ENCODE measurements around the gene OTP.
"Not testable (repeated sequence)": the region's sequence is repeated elsewhere in the genome, so short reads cannot be mapped to it uniquely, and the experiment has no call there.

The OTP gene

DNA sequence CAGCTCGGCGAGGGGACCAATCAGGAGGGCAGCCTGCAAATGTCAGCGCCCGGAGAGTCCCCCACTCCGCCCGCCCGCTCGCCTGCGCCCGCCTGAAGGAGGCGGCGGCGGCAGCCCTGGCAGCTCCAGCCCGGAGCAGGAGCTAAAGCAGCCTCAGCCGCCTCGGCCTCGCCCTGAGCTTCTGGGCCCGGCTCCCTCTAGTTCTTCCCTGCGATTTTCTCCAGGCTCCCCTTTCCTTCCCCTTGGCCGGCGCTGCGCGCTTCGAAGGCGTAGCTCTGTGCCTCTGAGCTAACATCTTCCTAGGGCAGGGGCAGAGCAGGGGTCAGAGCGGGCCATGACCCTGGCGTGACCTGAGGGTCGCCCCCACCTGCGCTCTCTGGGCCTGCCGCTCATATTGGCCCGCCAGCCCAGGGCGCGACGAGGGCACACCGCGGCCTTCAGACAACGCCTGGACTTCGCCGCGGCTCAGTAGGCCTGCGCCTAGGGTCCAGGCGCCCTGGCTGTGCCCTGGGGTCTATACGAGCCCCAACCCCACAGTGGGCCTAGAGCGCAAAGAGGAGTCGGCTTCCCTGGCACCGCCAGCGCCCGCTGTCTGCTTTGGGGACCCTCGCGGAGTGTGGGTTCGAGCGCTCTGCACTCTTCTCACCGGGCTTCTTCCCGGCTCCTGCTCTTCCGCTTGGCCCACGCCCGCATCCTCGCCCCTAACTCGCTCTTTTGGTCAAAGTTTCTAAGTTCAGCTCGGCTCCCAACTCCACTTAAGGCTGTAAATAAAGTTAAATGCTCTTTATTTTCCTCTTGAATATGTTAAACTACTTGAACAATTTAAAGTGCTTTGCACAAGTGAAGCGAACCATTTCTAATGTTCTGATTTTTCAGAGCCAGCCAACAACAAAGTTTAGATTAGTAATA lies 504 bp upstream of the OTP start:
- no peak for FAIRE-seq

DNA sequence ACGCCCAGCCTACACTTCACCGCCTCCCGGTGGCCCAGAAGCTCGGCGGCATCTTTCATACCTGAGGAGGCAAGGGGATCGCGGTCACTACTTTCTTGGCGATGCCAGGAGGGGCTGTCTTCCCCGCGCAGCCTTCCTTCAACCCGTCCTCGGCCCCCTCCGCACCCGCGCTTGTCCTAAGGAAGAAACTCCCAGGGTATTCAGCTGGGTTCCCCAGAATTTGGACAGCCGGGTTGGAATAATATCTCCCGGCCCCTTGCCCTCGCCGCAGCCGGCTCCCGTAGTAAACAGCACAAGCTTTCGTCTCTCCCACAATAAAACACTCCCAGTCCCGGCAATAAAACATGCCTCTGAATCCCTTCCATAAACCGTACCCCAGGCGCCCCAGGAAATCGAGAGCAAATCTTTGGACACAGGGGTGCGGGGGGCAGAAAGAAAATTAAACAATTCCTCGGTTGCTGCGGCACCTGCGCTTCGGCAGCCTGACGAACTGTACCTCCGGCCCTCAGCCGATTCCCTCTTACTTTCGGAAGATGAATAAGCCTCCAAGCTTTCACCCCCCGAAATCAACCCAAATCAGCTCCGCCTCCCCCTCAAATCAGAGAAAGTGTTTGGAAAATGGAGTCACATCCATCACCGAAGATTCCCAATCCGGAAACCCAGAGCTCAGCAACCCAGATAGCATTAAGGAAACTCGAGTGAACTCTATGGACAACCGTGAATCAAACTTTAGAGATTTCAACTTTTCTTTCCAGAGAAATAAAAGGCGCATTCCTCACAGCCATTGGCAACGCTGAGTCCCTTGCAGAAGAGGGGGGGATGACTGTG lies 1.1 kb downstream of the OTP start:
- no peak for FAIRE-seq

DNA sequence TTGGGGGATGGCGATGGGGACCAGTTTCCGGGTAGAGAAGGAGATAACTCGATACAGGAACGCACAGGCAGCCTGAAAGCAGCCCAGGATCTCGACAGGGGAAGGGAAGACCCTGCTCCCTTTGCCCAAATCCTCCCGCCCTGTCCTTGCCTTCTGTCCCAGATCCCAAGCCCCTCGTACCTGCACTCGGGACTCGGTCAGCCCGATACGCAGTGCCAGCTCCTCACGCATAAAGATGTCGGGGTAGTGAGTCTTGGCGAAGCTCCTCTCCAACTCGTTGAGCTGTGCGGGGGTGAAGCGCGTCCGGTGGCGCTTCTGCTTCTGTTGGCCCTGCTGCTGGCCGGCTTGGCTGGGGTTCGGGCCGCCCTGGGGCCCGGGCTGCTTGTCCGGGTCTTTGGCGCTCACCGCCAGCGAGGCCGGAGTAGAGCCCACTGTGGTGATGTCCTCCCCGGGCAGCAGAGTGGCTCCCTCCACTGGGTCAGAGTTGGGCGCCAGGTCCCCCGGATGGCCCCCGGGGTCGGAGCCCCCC lies 1.8 kb downstream of the OTP start:
- FAIRE-seq, result no peak

DNA sequence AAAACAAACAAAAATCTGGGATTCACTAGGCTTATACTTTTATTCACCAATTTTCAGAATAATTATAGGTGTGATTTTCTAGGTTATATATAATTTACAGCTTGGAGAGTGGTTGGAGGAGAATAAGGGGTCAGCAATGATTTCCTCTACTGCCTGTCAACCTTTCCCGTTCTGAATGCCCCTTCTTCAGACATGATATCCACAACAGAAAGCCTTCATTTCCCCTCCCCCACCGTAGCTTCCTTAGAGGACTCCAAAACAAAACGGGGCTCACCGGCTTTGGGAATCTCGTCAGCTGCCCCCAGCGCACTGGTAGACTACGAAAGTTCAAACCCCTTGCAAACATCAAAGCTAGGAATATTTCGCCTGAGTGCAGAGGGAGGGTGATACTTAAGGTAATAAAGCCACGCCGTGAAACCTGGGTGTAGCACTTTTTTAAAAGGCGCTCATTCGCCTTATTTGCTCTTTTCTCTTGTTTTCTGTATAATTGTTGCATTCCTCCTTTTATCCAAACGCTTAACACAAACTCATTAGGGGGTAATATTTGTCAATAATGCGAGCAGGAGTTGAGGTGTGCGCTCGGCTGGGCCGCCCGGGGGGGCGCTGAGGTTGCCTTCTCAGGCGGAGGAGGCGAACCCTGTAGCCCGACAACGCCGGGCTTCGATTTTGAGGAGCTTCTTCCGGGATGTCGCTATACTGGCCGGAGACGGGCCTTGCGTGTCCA lies 2.4 kb downstream of the OTP start:
- no peak for FAIRE-seq

DNA sequence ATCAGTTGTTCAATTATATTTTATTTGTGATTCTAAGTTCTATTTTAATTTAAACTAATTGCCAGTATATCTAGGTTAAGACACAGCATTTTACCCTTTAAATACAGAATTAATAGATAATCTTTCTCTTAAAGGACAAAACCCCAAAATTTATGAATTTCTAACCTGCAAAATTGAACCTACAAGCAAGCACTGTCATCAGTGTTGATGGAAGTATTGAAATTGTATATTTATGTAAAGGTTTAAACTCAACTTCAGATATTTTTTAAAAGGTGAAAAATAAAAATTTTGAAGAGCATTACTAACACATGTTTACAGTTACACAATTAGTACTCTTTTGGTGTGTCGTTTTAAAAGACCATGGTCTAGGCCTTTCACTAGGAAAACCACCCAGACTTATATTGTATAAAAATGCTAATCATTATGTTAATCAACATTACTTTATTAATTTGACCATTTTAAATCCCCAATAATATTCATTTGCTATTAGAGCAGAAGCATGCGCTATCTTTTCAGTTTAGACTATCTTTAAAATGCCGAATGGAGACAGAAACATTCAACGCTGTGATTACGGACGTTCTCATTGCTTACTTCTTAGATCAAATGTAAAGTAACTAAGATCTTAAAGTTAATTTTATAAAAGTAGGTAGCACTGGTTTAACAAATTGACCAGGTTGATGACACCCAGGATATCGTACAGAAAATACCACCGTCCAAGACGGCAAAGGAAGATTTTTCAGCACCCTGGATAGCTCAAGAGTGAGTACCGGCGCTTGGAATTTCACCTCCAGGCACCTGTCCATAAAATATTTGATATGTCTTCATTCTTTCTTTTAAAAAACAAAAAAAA lies 3.2 kb downstream of the OTP start:
- no peak for FAIRE-seq

DNA sequence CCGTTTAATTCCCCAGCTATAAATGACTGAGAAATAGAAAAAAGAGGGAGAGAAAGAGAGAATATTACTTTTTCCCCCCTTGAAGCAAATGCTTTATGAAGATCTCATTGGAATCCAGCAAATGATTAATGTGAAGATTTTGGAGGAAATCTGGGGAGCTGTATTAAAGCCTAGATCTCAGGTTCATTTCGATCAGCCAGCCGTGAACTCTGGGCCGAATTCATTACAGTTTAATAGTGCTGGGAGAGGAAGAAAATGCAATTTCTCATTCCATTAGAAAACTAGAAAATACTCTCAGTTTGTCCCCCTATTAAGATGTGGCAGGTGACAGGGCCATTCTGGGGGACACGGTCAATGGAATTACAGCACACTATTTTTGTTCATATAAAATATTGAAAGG lies 4.8 kb downstream of the OTP start:
- FAIRE-seq, result no peak

DNA sequence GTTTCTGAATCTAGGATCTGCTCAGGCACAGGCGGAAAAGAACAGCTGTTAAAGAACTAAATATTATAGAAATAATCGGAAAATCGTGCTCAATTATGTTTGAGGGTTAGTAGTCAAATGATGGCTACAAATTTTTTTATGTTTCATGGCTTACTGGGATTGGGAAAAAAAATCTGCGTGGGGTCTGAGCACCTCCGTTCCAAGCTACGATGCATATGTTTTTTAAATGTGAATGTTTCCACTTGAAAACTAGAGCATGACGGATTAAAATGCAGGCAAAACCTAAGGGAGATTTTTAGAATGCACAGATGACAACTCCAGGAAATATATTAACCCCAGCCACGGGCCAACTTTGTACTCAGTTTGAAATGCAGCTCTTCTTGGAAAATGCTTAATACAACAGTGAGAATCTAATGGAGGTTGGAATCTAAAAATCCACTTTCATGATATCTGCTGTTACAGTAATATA lies 5.3 kb downstream of the OTP start:
- FAIRE-seq, result no peak

DNA sequence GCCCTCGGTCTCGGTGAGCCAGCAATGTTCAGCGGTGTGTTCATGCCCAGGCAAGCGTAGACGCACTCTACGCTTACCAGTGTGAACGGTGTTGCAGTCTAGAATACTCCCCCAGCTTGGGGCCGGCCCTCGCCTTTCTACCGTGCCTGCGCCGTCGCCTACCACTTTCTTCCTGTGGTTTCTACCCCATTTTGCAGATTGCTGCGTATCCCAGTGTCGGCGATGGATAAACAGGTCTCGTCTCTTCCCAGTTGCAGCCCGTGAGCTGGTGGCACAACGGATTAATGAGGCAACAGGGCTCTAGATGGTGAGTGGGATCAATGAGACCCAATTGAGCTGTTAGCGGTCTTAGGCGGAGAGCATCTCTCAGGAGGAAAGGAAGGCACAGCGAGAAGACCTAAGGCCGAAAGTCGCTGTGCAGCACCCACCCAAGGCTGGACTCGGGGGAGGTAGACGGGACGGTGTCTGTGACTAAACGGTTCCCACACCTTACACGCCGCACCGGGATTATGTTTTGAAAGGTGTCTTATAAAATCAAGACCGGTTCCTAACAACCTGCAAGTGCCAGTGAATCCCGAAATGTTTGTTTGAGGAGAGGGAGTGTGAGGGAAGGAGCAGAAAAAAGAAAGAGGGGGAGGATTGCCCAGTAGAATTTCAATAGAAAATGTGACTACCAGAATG lies 5.8 kb downstream of the OTP start:
- no peak for FAIRE-seq

DNA sequence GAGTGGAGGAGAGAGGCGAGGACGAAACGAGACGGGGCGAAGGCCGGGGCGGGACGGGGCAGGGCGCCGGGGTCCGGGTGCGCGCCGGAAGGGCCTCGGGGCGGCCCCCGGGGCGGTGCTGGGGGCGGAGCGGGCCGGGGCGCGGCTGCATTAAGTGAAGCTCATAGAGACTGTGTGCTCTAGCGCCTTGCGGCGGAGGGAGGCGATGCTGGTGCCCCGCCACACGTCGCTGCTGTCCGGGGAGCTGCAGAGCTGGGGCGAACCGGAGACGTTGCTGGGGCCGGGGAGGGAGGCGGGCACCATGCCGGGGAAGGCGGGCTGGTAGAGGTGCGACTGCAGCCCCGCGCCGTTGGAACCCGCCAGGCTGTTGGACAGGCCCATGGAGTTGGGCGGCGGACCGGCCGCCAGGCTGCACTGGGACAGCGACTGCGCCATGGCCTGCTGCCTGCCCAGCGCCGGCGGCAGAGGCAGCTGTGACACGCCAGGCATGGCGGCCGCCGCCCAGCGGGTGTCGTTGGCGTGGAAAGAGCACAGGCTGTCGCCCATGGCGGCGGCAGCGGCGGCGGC lies 8.3 kb downstream of the OTP start:
- no peak for FAIRE-seq

DNA sequence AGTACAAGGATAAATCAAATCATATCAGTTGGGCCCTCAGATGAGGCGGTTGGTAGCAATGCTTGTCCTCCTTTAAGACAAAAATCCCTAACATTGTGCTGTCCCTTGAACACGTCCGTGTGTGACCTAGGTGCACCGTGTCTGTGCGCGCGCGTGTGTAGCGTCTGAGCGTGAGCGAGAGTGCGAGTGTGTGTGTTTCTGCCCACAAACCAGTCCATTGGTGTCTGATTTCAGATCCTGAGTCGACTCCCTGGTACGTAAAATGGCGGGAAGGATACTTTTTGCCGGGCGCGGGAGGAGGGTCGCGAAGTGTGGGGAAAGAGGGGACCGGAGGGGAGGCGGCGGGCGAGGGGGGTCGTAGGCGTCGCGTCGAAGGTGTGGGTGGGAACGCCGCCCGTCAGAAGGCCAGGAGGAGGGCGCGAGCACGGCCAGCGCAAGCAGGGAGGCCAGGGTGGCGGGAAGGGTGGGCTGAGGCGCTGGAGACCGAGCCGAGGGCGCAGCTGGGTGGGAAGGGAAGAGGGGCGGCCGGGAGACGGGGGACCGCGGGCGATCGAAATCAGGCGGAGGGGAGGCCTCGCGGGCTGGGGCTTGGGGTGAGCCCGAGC lies 8.9 kb downstream of the OTP start:
- no peak for FAIRE-seq

DNA sequence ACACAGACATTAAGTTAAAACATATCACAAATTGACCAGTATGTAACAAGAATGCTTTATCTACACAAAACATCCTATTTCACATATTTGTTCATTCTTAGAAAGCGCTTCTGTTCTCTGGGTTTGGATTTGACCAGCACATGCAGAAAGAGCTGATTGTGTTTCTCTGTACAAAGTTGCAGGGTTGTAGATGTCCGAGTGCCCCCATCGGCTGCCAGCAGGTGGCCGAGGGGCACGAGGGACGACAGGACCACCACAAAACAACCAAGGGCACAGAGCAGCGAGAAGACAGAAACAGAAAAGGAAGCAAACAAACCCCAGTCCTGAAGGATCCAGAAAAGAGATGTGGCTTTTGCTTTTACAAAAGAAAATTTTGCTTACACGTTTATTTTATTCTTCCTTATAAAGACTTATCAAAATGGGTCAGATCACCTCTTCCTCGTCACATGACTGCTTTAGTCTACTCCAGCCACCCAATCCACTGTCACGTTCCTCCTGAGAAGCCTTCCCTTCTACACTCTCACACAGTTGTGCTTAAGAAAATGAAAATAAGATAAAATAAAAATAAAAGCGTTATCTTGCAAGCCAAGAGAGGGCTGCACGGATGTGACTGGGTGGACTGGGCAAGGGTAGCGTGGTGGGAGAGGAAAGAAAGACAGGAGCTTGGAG lies 9.5 kb downstream of the OTP start:
- FAIRE-seq, result no peak

DNA sequence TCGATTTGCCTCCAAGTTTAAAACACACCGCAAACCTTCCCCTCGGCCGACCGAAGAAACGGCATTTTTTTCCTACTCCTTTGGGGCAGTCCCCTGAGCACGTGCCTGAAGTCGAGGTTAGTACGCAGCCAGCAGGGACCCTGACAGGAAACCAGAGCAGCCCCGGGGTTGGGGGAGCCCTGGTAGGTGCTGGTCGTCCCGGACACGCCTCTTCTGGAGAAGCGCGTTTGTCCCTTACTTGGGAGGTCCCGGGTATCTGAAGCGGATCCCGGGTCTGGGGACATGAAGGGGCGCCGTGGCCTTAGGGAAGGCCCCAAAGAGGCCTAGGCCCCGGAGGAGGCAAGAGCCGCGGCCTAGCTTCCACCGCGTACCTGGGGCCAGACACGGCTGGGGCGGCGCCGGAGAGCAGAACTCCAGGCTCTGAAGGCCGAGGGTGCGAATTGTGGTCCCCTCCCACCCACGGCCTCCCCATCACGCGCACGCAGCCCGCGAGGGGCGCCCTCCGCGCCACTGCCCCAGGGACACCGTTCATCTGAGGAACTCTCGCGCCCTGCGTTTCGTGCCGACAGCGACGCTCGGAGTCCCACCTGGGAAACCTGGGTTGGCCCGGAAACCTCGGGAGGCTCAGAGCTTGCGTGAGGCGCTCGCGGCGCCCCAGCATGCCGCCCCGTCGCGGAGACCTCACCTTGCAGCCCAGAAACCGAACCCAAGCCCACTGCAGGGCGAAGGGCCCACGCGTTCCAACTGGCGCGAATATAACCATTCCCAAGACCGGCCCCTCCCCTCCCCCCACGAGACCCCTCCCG lies 10.4 kb downstream of the OTP start:
- FAIRE-seq, result no peak

DNA sequence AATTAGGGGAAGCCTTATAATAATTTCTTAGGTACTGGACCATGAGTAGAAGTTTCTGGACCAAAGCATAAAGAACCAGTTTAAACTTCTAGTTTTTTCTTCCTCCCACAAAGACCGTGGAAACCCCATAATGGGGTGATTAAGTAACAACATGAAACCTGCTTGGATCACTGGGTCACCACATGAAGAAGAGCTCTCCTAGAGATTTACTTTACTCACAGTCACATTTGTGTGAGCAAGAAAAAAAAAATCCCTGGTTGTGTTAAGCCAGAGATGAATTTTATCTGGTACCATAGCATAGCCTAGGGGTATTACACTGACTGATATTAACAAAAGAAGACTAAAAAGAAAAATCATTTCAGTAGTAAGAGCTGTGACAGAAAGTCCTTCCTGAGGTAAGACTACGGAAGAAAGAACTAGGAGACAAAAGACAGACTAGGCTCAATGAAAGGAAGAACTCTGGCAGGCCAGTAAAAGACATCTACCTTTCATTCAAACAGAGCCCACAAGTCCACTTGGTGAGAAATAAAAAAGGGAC lies 15.2 kb downstream of the OTP start:
- FAIRE-seq, result no peak

DNA sequence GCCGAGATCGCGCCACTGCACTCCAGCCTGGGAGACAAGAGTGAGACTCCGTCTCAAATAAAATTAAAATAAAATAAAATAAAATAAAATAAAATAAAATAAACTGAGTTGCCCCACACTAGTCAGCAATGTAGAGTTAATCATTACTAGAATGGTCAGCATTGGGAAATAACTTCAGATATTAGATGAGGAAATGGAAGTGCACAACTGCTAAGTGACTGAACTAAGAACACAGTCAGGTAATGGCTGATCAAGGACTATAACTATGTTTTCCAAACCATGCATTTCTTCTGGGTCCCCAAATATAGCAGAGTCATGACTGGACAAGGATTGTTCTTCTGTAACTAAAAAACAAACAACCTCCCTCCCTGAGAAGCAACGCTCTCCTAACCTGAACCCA lies 17.1 kb downstream of the OTP start:
- no peak for FAIRE-seq

DNA sequence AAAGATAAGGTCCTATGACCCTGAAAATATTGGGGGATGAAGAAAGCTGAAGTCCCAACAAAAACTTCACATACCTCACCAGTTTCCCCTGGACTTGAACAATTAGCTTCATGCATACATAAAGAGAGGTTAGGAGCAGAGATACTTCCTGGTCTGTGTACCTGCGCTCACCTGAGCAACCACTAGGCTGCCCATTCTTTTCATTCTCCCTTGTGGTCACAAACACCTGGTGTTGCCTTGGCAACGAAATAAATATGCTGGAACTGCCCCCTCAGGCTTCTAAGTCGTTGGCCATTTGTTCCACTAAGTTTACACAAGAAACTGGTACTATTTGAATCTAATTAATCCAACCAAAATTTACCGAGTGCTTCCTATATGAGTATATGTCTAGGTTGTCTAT lies 18.1 kb downstream of the OTP start:
- FAIRE-seq, result no peak

DNA sequence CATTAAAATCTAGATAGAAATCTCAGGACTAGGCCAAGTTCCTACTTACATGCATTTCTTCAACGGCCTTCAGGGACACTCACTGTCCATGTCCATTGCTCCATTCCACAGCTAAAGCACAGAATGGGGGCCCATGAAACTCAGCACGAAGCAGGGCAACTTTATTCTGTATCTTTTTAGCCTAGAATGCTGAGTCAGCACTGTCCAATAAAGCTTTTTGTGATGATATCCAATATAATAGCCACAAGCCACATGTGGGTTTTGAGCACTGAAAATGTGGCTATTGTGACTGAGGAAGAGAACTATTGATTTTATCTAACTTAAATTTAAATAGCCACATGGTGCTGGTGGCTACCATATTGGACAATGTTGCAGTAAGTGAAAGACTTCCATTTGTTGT lies 21.6 kb downstream of the OTP start:
- no peak for FAIRE-seq

DNA sequence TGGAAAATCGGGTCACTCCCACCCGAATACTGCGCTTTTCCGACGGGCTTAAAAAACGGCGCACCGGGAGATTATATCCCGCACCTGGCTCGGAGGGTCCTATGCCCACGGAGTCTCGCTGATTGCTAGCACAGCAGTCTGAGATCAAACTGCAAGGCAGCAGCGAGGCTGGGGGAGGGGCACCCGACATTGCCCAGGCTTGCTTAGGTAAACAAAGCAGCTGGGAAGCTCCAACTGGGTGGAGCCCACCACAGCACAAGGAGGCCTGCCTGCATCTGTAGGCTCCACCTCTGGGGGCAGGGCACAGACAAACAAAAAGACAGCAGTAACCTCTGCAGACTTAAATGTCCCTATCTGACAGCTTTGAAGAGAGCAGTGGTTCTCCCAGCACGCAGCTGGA lies 29.6 kb downstream of the OTP start:
- FAIRE-seq, result not testable (repeated sequence)

DNA sequence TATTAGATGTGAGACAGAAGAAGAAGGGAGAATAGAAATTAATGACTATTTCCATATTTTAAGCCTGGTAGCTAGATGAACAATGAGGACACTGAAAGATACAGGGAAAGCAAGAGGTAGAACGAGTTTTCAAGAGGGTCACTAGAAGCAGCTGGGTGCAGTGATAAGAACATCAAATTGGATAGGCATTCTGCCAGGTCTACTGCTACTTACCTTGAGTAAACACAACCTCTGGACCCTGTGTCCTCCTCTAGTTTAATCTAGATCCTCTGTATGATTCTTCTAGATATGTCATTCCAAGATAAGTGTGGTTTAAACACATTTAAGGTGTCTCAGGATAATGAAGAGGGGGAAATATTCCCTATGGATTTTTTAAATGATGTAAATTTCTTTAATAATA lies 31.2 kb downstream of the OTP start:
- no peak for FAIRE-seq

DNA sequence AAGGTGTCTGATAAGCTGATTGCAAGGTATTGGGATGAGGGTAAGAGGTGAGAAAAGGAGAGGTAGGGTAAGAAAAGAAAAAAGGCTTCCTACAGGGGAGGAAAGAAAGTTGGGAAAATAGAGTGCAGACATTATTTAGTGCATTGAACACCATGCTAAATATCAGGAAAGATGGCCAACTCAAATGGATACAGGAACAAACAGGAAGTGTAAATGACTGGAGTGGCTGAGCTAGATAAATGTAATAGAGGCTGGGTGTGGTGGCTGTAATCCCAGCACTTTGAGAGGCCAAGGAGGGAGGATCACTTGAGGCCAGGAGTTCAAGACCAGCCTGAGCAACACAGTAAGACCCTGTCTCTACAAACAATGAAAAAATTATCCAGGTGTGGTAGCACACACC lies 32.2 kb downstream of the OTP start:
- FAIRE-seq, result no peak

All from G401.6 (cell line).